ENCODE results near the gene GPR179.
A peak's percentile ranks its signal among the peaks of the same experiment; 100 is the strongest.

Gene GPR179, protein sequence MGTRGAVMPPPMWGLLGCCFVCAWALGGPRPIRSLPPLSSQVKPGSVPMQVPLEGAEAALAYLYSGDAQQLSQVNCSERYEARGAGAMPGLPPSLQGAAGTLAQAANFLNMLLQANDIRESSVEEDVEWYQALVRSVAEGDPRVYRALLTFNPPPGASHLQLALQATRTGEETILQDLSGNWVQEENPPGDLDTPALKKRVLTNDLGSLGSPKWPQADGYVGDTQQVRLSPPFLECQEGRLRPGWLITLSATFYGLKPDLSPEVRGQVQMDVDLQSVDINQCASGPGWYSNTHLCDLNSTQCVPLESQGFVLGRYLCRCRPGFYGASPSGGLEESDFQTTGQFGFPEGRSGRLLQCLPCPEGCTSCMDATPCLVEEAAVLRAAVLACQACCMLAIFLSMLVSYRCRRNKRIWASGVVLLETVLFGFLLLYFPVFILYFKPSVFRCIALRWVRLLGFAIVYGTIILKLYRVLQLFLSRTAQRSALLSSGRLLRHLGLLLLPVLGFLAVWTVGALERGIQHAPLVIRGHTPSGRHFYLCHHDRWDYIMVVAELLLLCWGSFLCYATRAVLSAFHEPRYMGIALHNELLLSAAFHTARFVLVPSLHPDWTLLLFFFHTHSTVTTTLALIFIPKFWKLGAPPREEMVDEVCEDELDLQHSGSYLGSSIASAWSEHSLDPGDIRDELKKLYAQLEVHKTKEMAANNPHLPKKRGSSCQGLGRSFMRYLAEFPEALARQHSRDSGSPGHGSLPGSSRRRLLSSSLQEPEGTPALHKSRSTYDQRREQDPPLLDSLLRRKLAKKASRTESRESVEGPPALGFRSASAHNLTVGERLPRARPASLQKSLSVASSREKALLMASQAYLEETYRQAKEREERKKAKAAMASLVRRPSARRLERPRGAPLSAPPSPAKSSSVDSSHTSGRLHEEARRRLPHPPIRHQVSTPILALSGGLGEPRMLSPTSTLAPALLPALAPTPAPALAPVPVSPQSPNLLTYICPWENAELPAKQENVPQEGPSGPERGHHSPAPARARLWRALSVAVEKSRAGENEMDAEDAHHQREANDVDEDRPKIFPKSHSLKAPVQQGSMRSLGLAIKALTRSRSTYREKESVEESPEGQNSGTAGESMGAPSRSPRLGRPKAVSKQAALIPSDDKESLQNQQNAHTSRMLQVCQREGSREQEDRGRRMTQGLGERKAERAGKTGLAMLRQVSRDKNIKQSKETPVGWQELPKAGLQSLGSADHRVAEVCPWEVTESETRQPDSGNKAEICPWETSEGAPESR (N-terminal part only)

DNA sequence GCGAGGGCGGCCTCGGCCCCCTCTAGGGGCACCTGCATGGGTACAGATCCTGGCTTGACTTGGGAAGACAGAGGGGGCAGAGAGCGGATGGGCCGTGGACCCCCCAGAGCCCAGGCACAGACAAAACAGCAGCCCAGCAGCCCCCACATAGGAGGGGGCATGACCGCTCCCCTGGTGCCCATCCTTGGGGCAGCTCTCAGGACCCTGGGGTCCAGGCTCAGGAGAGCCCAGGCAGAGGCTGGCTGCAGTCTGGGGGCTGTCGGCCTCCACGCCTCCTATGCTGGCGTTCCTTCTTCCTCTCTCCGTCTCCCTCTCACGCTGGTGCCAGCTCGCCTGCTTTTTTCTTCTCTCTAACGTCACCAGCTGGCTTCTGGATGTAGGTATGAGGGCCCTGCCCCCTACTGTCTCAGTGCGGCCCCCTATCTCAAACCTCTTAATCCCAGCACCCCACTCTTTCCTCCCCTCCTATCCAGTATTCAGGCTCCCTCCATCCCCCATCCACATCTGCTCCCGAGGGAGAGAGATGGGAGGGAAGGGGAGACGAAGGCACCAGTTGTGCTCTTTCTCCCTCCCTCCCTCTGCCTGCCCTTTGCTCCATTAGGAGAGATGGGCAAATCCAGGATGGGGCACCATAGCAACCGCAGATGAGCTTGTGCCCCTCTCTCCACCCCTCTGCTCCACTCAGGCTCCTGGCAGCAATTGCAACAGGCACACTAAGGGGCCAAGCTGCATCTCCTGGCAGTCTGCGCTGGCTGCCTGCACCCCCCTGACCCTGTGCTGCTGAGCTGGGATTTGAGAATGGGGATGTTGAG, at the start of gene GPR179:
Gene GPR179, minus strand, starts transcription at position 349 of the 812 bp plus-strand sequence. Its CDS starts 167 bp downstream, at position 182.
- no peak for DNase-seq

DNA sequence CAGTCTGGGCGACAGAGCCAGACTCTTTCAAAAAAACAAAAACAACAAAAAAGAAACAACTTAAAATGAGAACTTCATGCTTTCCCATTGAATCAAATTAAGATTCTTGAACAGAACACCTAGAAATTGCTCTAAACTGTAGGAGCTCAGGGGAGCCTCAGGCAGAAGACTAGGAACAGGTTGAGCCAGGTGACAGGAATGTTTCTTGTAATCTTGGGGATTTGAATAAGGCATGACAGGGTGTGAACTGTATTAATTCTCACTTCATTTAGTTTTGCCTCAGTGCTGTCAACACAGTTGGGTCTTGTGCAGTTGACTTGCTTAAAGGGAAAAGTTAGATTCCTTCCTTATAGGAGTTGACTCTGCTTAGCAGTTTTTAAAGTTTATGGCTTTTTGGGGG, 35.7 kb upstream of the GPR179 start:
- no peak for DNase-seq

DNA sequence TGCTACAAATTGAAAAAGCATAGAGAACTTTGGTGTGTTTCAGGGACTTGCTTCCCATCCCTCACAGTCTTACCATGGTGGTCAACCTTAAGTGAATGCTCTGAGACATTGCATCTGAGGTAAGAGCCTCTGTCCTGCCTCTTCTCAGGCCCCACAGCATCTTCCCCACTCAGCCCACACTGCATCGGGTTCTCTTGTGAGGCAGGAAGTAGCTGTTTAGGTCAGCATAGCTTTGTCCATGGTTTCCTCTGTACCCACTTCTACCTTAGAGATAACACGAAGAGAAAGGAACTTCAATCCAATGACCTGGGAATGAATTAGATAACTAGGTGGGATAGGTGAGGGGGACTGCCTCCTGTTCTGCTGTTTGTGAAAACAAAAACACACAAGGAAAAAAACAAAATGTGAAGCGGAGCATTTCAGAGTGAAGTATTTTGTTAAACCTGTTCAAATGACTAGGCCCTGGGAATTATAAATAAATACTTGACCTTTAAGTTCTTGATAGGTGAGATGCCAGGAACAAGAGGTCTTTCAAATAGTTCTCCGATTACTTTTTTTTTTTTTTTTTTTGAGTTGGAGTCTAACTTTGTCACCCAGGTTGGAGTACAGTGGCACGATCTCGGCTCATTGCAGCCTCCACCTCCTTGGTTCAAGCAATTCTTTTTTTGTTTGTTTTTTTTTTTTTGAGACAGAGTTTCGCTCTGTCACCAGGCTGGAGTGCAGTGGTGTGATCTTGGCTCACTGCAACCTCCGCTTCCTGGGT, 25.5 kb upstream of the GPR179 start:
- no peak for DNase-seq

DNA sequence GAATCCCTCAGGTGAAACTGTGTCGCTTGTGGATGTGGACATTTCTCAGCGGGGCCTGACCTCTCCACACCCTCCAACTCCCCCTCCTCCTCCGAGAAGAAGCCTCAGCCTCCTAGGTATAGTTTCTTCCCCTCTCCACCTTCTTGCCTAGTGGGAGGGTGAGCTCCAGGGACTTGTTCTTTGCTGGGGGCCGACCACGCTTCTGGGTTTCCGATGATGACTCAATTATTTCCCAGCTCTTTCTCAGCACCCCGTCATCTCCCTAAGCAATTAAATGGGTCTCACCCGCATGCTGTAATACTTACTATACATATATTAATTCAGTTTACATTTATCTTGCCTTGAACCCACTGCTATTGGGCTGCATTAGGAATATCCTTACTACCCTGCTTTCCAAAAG, 21.0 kb upstream of the GPR179 start:
- no peak for DNase-seq

DNA sequence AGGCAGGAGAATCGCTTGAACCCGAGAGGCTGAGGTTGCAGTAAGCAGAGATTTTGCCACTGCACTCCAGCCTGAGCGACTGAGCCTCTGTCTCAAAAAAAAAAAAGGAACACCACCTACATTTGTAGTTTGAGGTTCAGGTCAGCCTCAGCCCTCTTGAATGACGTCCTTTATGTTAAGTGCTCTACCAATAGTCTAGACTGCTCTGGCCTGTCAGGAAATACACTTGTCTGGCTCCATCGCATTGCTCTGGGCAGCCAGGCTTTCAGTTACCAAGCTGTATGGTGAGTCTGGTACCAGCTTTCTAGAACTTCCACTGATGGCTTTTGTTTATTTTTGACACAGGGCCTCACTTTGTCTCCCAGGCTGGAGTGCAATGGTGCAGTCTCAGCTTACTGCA, 19.3 kb upstream of the GPR179 start:
- no peak for DNase-seq

DNA sequence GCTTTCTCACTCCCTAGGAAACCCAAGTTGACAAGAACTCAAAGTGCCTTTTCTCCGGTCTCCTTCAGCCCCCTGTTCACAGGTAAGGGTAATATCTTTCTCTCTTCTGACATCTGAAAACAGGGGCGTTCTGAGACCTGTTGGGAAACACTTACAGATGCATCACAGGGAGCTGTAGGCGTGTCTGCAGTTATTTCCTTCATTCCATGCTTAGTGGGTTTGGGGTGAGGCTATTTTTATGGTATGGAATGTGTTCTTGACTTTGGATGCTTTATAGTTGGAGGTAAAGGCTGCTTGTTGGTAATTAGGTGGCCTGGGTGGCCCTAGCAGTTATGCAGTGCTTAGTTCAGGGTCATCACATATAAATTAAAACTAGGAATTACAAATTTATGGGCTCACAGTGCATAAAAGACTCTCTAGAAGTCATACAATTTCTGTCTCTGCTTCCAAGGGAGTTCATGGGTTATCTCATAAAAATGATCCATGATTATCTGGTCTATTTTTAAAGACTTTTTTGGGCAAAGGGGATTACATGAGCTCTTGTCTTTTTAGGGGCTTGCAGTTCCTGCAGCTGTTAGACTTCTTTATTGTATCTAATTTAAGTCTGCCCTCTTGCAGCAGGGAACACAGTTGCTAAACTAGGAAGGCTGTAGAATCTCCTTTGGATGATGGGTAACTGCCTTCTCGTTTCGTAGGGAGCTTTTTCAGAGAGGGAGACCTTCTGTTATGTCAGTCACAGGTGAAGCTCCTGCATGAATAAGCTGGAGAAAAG, 18.1 kb upstream of the GPR179 start:
- no peak for DNase-seq

DNA sequence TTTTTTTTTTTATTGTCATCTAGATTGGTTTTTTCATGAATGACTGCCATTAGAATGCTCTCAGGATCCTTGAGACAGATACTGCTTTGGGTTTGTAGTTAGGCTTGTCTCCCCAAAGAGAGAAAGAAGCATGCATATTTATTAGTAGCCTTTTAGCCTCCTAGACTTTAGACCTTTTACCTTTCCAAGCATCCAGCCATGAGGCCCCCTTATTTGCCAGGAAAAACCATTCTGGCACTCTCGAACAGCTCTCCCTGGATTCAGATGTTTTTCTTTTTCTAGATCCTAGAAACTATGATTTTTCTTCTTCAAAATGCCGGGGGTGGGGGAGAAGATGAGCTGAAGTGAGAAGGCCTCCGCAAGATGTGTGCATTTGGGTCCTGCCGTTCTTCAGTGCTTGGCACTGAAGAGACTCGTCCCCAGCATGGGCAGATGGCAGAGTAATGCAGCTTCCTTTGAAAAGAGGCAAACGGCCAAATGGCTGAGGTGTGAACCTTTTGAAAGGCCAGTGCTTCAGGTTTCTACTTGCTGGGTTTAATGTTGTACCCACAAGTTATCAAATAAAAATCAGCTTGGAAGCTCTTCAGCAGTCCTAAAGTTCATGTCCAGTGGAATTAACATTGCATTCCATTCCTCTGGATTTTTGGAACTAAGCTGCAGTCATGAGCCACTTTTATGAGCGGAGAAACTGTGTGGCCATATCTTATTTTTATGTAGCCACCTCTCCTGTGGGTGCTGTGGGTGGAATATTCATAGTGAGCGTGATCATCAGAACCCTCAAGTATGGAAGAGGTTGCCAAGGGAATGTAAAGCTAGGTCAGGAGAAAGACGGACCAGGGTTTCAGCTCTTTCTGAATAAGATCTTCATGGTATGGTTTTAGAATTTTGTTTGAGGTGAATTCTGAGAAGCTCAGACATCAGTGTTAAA, 15.1 kb upstream of the GPR179 start:
- no peak for DNase-seq

DNA sequence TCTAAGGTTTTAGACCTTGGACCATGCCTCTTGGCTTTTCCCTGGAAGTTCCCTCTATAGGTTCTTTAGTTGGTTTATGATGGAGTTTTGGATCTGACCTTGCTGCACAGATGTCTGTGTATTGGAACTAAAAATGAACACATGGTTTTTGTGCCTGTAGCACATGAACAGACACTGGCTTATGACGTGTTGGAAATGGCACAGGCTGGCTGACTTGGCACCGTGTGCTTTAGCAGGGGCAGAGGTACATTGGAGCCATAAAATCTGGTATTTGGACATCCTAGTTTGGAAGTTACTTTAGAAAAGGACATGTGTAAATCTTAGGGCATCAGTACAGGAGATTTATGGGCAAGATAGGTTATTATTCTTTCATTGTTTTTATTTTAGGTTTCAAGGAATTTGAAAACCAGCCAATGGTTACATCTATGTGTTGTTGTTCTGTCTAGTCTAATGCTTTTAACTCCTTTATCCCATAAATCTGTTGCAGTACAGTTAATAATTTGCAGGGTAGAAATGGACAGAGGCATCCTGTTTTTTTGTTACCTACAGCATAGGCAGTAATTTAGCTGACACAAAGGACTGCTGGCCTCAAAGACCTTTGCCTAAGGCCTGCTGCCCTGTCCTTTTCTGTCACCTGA, 13.8 kb upstream of the GPR179 start:
- DNase-seq: no peak

DNA sequence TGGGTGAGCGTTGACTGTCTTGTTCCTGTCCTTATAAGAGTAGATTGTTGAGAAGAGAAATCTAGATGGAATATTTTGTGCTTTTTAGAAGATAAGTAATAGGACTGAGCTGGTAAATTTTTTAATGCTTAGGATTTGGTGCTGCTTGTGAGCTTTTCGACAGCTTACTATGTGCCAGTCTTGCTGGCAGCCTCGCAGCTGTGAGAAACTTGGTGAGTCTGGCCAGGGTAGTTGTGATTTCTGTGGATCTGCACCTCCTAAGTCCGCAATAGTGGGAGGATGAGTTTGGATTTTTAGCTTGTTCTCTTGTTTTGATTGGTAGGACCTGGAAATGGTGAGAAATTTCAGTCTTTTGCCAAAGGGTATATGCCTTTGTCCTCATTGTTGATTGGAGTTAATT, 11.5 kb upstream of the GPR179 start:
- DNase-seq: no peak

DNA sequence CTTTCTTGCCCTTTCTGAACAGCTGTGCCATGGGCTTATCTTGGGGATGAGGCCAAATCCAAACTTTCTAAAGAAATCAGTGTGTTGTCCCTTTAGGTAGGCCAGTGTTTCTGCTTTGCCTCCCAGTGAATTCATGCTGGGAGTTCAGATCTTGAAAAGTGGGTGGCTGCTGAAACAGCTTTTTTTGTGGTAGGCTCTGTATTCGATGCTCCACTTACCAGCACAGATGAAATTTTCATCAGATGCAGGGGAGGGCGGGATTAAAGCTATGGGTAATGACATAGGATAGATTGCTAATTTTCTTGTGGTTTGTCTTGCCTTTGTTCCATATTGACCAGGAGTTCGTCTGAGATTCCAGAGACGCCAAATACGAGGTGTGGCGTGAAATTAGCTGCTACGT, 10.7 kb upstream of the GPR179 start:
- DNase-seq: no peak

DNA sequence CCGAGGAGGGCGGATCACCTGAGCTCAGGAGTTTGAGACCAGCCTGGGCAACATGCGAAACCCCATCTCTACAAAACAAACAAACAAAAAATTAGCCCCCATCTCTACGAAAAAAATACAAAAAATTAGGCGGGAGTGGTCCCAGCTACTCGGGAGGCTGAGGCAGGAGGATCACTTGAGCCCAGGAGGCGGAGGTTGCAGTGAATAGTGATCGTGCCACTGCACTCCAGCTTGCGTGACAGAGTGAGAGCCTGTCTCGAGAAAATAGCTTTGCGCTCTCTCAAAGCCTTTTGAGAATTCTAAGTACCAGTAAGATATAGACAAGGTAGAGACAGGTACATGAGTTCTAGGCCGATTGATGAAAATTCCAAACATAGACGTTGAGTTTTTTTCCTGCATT, 9.9 kb upstream of the GPR179 start:
- no peak for DNase-seq

DNA sequence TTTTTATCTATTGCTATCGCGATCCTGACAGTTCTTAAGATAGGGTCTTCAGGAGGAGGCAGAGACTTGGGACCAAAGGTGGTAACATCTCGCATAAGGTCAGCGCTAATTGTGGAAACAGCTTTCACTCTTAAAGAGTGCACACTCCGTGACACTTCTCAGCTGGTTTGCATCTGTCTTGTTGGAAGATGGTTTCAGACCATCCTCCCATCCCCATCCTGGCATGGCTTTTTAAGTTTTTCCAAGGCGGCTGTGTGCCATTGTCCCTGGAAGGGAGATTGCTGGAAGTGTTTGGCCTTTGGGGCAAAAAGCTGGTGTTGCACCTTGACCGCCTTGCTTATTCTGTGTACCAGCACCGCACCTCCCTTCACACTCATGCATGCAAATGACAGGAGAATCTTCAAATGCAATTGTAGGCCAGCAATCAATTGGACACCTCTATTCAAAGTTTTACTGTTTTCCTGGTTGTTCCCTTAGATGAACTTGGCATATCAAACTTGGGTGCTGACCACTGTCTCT, 9.4 kb upstream of the GPR179 start:
- no peak for DNase-seq

DNA sequence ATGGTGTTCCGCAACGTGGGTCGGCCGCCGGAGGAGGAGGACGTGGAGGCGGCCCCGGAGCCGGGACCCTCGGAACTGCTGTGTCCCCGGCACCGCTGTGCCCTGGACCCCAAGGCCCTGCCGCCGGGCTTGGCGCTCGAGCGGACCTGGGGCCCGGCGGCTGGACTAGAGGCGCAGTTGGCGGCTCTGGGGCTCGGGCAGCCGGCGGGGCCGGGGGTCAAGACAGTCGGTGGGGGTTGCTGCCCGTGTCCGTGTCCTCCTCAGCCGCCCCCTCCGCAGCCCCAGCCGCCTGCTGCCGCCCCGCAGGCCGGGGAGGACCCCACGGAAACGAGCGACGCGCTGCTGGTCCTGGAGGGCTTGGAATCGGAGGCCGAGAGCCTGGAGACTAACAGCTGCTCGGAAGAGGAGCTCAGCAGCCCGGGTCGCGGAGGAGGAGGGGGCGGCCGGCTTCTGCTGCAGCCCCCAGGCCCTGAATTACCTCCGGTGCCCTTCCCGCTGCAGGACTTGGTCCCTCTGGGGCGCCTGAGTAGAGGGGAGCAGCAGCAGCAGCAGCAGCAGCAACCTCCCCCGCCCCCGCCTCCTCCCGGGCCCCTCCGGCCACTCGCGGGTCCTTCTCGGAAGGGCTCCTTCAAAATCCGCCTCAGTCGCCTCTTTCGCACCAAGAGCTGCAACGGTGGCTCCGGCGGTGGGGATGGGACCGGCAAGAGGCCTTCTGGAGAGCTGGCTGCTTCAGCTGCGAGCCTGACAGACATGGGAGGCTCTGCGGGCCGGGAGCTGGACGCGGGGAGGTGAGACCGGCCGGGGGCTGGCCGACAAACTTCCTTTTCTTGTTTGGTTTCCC, 8.7 kb upstream of the GPR179 start:
- DNase-seq: no peak

DNA sequence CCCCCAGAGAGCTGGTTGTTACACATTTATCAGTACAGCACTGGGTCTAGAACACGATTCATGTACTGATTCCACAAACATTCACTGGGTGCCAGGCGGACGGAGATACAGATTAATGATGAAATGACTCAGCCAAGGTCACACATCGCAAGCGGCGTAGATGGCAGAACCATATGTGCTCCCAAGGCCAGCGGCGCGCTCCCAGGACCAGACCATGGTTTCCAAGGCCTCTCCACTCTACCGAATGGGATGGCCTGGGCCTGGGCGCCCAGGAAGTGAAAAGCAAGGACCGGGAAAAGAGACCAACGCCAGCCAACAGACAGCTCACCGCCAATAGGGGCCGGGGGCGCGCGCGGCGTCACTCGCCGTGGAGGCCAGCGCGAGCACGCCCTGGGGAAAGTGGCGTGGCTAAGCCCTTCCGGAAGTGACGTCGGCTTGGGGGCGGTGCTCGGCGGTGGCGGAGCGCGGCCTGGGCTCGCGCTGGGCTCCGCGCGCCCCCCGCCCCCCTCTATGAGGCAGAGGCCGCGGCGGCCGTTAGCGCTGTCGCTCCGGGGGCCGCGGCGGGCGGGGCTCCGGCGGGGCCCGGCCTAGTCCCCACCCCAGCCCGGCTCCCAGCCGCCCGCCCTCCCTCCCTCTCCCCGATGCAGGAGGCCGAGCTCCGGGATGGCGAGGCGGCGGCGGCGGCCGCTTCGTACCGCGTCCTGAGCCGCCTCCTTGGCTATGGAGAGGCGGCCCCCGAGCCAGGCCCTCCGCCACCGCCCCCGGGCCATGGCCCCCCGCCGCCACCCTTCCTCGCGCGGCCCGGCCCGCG, 7.9 kb upstream of the GPR179 start, which contains the start of gene SOCS7:
Gene SOCS7, plus strand, starts transcription at position 433 of the 811 bp plus-strand sequence. Its CDS starts 209 bp downstream, at position 642.
- DNase-seq: peak; percentile 75

DNA sequence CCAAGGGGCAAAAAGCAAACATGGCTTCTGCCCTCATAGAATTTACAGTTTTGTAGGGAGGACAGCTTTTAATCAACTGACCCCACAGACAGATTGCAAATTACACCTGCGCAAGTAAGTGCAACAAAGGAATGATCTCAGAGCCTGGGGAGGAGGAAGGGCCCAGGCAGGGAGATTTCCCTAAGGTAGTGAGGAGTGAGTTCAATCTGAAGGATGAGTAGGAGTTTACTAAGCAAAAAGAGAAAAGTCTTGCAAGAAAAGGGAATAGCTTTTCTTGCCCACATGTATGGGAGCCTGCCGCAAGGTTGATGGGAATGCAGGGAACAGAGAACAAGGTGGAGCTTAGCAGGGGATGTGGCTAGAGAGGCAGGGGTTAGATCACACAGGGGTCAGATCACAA, 6.3 kb upstream of the GPR179 start:
- DNase-seq: no peak

DNA sequence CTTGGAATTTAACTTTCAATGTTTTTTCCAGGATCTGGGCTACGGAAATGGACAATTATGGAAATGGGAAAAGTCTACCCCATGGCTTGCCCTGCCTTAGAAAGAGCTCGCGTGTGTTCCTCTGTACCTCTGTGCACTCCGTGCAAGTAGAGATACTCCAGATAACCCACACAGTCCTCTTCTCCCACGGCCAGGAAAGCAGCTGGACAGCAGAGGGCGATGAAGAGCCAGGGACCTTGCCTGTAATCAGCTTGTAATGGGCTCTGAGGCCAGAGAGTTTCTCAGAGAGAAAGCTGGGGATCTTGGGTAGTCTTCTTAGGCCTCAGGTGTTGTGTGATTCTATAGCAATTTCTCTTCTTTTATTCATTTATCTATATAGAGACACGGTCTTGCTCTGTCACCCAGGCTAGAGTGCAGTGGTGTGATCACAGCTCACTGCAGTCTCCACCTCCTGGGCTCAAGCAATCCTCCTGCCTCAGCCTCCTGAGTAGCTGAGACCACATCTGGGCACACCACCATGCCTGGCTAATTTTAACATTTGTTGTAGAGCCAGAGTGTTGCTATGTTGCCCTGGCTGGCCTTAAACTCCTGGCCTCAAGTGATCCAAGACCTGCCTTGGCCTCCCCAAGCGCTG, 5.5 kb upstream of the GPR179 start:
- DNase-seq: peak; percentile 56
